HepG2 (cell line): ENCODE data around the gene TP53I3. TPM values are rescaled to one million over a fixed set of nuclear protein-coding genes. Genes with fewer than 3 reads are reported as not detected.

Experiments
- AHR ChIP-seq: IDR thresholded peaks from 2 replicates; pipeline ENCODE4 v1.6.1; 2018; ENCODE audit warnings: missing genetic modification reagents, missing compliant biosample characterization
- AKAP8 ChIP-seq: sonication (generic); formaldehyde crosslinking; IDR thresholded peaks from 2 replicates; pipeline ENCODE4 v1.5.1; 2020; ENCODE audit warnings: mild to moderate bottlenecking, missing genetic modification reagents
- FOXA3 ChIP-seq: IDR thresholded peaks from 2 replicates; pipeline ENCODE4 v1.6.1; 2016; ENCODE audit warnings: missing genetic modification reagents, missing compliant biosample characterization
- GABPB1 ChIP-seq: IDR thresholded peaks from 2 replicates; pipeline ENCODE4 v1.6.1; 2016; ENCODE audit warnings: mild to moderate bottlenecking, missing genetic modification reagents, moderate library complexity, missing compliant biosample characterization
- GATAD2A ChIP-seq: IDR thresholded peaks from 2 replicates; pipeline ENCODE4 v1.6.1; 2016
- MBD4 ChIP-seq: IDR thresholded peaks from 2 replicates; pipeline ENCODE4 v1.6.1; 2012; ENCODE audit warnings: low read length, inconsistent platforms, borderline replicate concordance
- MED1 ChIP-seq: sonication (generic); formaldehyde crosslinking; IDR thresholded peaks from 2 replicates; pipeline ENCODE4 v1.4.0; 2020; ENCODE audit warnings: missing genetic modification reagents
- MXD1 ChIP-seq: sonication (generic); formaldehyde crosslinking; IDR thresholded peaks from 2 replicates; pipeline ENCODE4 v1.4.0; 2020; ENCODE audit warnings: mild to moderate bottlenecking, missing genetic modification reagents
- MXD3 ChIP-seq: IDR thresholded peaks from 2 replicates; pipeline ENCODE4 v1.6.1; 2016; ENCODE audit warnings: mild to moderate bottlenecking, missing biosample characterization, missing genetic modification reagents
- NFIC ChIP-seq: IDR thresholded peaks from 2 replicates; pipeline ENCODE4 v1.6.1; 2012; ENCODE audit warnings: mild to moderate bottlenecking, low read length, inconsistent platforms
- ONECUT2 ChIP-seq: sonication (generic); formaldehyde crosslinking; IDR thresholded peaks from 2 replicates; pipeline ENCODE4 v1.4.0; 2020; ENCODE audit warnings: missing genetic modification reagents
- REL ChIP-seq: sonication (generic); formaldehyde crosslinking; conservative IDR thresholded peaks from 2 replicates; pipeline ENCODE4 v1.8.0; 2022; ENCODE audit warnings: mild to moderate bottlenecking, missing genetic modification reagents, moderate library complexity
- SALL2 ChIP-seq: sonication (generic); formaldehyde crosslinking; IDR thresholded peaks from 2 replicates; pipeline ENCODE4 v1.8.1; 2023; ENCODE audit warnings: mild to moderate bottlenecking, missing genetic modification reagents, inconsistent platforms
- TBL1XR1 ChIP-seq: fragments of 150-350 bp; IDR thresholded peaks from 2 replicates; pipeline ENCODE4 v1.6.1; 2014; ENCODE audit warnings: borderline replicate concordance, low read length; ENCODE audit not compliant: partially characterized antibody
- THAP9 ChIP-seq: sonication (generic); formaldehyde crosslinking; IDR thresholded peaks from 2 replicates; pipeline ENCODE4; 2020; ENCODE audit warnings: missing genetic modification reagents, mild to moderate bottlenecking, borderline replicate concordance
- TP53 ChIP-seq: sonication (generic); formaldehyde crosslinking; conservative IDR thresholded peaks from 2 replicates; pipeline ENCODE4 v1.4.0; 2020; ENCODE audit warnings: missing genetic modification reagents
- ZKSCAN1 ChIP-seq: fragments of 150-350 bp; IDR thresholded peaks from 2 replicates; pipeline ENCODE4 v1.6.1; 2014; ENCODE audit warnings: low read length
- ZNF207 ChIP-seq: fragments of 450-650 bp; IDR thresholded peaks from 2 replicates; pipeline ENCODE4 v1.6.1; 2016; ENCODE audit warnings: antibody characterized with exemption, borderline replicate concordance
- ZNF256 ChIP-seq: sonication (generic); formaldehyde crosslinking; conservative IDR thresholded peaks from 2 replicates; pipeline ENCODE4 v1.4.0; 2020; ENCODE audit warnings: missing genetic modification reagents
- ZNF296 ChIP-seq: sonication (generic); formaldehyde crosslinking; conservative IDR thresholded peaks from 2 replicates; pipeline ENCODE4 v1.5.0; 2020; ENCODE audit warnings: mild to moderate bottlenecking, missing genetic modification reagents
- ZNF329 ChIP-seq: sonication (generic); formaldehyde crosslinking; IDR thresholded peaks from 2 replicates; pipeline ENCODE4 v1.9.0; 2021; ENCODE audit warnings: low read depth, mild to moderate bottlenecking, missing genetic modification reagents
- ZNF549 ChIP-seq: sonication (generic); formaldehyde crosslinking; IDR thresholded peaks from 2 replicates; pipeline ENCODE4 v1.5.0; 2020; ENCODE audit warnings: missing genetic modification reagents
- ZNF605 ChIP-seq: sonication (generic); formaldehyde crosslinking; IDR thresholded peaks from 2 replicates; pipeline ENCODE4 v1.8.0; 2022; ENCODE audit warnings: mild to moderate bottlenecking, missing genetic modification reagents
- ZNF607 ChIP-seq: sonication (generic); formaldehyde crosslinking; IDR thresholded peaks from 2 replicates; pipeline ENCODE4 v1.5.1; 2020; ENCODE audit warnings: missing genetic modification reagents, mild to moderate bottlenecking, borderline replicate concordance
- ZNF766 ChIP-seq: sonication (generic); formaldehyde crosslinking; IDR thresholded peaks from 2 replicates; pipeline ENCODE4 v1.5.0; 2020; ENCODE audit warnings: missing genetic modification reagents, borderline replicate concordance
- ZNF768 ChIP-seq: sonication (generic); formaldehyde crosslinking; IDR thresholded peaks from 2 replicates; pipeline ENCODE4 v1.4.0; 2020; ENCODE audit warnings: missing genetic modification reagents
- ZNF782 ChIP-seq: sonication (generic); formaldehyde crosslinking; IDR thresholded peaks from 2 replicates; pipeline ENCODE4 v1.4.0; 2020; ENCODE audit warnings: missing genetic modification reagents, mild to moderate bottlenecking, borderline replicate concordance
- polyA plus RNA-seq, 8 experiments: library from polyadenylated mRNA; depleted of rRNA in 3 of 8; stranded (reverse) in 7 of 8; unstranded in 1 of 8; fragments of >200 nt; fragmentation: Illumina TruSeq in 4 of 8; extraction: Trizol in 4 of 8; gene quantifications; 2 replicates each; pipeline versions ENCODE4 v1.2.1 to v1.2.3, GENCODE V29; 2011 to 2016; ENCODE audit warnings: low read depth in 4 of 8, missing spikeins in 1 of 8, mixed read lengths in 1 of 8; ENCODE audit not compliant: insufficient read depth in 1 of 8
- total RNA-seq, 5 experiments: library from RNA; depleted of rRNA; stranded (reverse); fragments of >200 nt; fragmentation: Illumina TruSeq; extraction: Trizol; gene quantifications; 2 replicates each; pipeline ENCODE4 v1.2.3, GENCODE V29; 2016; ENCODE audit warnings: low read depth in 1 of 5

The TP53I3 gene
- total and polyA plus RNA-seq, 2 of the 13 experiments (the other 11 are each of a cell fraction or from before 2014, with no cell fraction given) = 25.0 to 44.1 TPM

- TF ChIP-seq THAP9 (CRISPR knock-in tag) (peak; percentile 86), ZNF605 (CRISPR knock-in tag) (peak; percentile 73; the same call in 1 of the 2 replicates), ONECUT2 (CRISPR knock-in tag) (peak; percentile 7; the same call in 1 of the 2 replicates), TBL1XR1 (no peak), ZNF329 (CRISPR knock-in tag) (peak; percentile 28; the same call in 1 of the 2 replicates), ZNF607 (peak; percentile 40), MXD3 (CRISPR knock-in tag) (peak; percentile 88), GABPB1 (CRISPR knock-in tag) (peak; percentile 89), ZNF768 (CRISPR knock-in tag) (peak; percentile 87), MBD4 (no peak), ZNF256 (CRISPR knock-in tag) (peak; percentile 52; the same call in 1 of the 2 replicates), AKAP8 (CRISPR knock-in tag) (peak; percentile 65; the same call in 1 of the 2 replicates), MXD1 (CRISPR knock-in tag) (peak; percentile 69; the same call in 1 of the 2 replicates), REL (CRISPR knock-in tag) (peak; percentile 56; the same call in 1 of the 2 replicates), ZNF207 (no peak), SALL2 (CRISPR knock-in tag) (no peak; the same call in none of the 2 replicates), ZNF766 (CRISPR knock-in tag) (no peak), AHR (CRISPR knock-in tag) (no peak), ZKSCAN1 (peak; percentile 21; the same call in 1 of the 2 replicates), TP53 (CRISPR knock-in tag) (no peak), GATAD2A (CRISPR knock-in tag) (peak; percentile 63; the same call in 1 of the 2 replicates), ZNF296 (CRISPR knock-in tag) (peak; percentile 42; the same call in 1 of the 2 replicates), FOXA3 (CRISPR knock-in tag) (no peak), NFIC (0 out of 2 replicates have a peak, but pooled peaks have one; percentile 14), MED1 (no peak; the same call in 1 of the 2 replicates), ZNF782 (CRISPR knock-in tag) (peak; percentile 52; the same call in 1 of the 2 replicates), ZNF549 (CRISPR knock-in tag) (no peak)
These were observed at the start of gene TP53I3 (continued) for GRCh38 chr2:24084386-24085199.
